ENCODE results near the gene NXT2. TPM values are rescaled to one million over a fixed set of nuclear protein-coding genes. Genes with fewer than 3 reads are reported as not detected.

Gene NXT2
- total and polyA plus RNA-seq, 8 donors = 1.8 to 15.1 (median 8.3) TPM; not detected in 1

DNA sequence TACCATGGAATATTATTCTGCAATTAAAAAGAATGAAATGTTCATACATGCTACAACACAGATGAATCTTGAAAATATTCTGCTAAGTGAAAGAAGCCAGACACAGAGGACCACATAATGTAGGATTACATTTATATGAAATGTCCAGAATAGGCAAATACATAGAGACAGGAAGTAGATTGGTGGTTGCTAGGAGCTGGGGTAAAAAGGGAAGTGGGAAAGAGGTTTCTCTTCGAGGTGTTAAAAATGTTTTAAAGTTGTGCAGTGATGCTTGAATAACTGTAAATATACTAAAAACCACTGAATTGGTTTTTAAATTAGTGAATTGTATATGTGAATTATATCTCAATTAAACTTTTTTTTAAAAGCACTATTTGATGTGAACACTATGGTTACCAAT lies 3.6 kb upstream of the NXT2 start:
- intact Hi-C loops (cut with DNase I; ENCODE audit: low total_unique reads) = no loop called here
- 45 to 83% (median 57%) methylated on average over 1 of the region's 1 CpG for WGBS, 5 donors
- Histone ChIP-seq H3K27ac (no peak overlapping the region), H3K36me3 (no peaks in the 10 kb centered on the region), H3K4me3 (no peak overlapping the region), H3K4me1 (peaks cover 0 to 4% (median 0%) of the 10 kb centered on the region in 4 donors), H3K27me3 (no peaks in the 10 kb centered on the region), H3K9me3 (peaks cover 0 to 9% (median 2%) of the 10 kb centered on the region in 4 donors)
- no peak for DNase-seq
- no peak for TF ChIP-seq POLR2AphosphoS5 (IDR thresholded peaks at IDR 0.05)
- no peak for TF ChIP-seq POLR2A (IDR thresholded peaks at IDR 0.05)
- no peak for TF ChIP-seq EP300 (IDR thresholded peaks at IDR 0.05)
- TF ChIP-seq, protein P1, sequence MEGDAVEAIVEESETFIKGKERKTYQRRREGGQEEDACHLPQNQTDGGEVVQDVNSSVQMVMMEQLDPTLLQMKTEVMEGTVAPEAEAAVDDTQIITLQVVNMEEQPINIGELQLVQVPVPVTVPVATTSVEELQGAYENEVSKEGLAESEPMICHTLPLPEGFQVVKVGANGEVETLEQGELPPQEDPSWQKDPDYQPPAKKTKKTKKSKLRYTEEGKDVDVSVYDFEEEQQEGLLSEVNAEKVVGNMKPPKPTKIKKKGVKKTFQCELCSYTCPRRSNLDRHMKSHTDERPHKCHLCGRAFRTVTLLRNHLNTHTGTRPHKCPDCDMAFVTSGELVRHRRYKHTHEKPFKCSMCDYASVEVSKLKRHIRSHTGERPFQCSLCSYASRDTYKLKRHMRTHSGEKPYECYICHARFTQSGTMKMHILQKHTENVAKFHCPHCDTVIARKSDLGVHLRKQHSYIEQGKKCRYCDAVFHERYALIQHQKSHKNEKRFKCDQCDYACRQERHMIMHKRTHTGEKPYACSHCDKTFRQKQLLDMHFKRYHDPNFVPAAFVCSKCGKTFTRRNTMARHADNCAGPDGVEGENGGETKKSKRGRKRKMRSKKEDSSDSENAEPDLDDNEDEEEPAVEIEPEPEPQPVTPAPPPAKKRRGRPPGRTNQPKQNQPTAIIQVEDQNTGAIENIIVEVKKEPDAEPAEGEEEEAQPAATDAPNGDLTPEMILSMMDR (IDR thresholded peaks at IDR 0.05) = no peak

DNA sequence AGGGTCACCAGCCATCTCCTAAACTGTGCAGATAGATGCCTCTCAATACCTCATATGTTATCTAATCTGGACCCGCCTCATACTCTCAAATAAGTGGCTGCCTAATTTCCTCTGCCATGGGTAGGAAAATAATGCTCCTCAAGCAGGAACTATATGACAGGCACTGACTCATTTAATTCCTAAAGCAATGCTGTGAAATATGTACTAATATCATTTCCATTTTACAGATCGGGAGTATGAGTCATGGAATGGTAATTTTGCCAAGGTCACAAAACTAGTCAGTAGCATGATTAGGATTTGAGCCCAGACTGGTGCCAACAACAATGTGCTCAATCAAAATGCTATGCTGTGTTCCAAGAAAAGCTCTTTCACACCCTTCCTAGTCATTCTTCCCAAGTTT lies 3.0 kb upstream of the NXT2 start:
- Histone ChIP-seq H3K4me1 (peaks cover 0 to 4% (median 0%) of the 10 kb centered on the region in 4 donors), H3K36me3 (no peaks in the 10 kb centered on the region), H3K4me3 (no peak overlapping the region), H3K27ac (no peak overlapping the region), H3K27me3 (no peaks in the 10 kb centered on the region), H3K9me3 (peaks cover 0 to 9% (median 2%) of the 10 kb centered on the region in 4 donors)
- 28 to 60% (median 36%) methylated on average over 2 of the region's 2 CpGs for WGBS, 5 donors
- no peak for TF ChIP-seq POLR2AphosphoS5 (IDR thresholded peaks at IDR 0.05)
- TF ChIP-seq, protein P1 (IDR thresholded peaks at IDR 0.05) = no peak
- no peak for TF ChIP-seq POLR2A (IDR thresholded peaks at IDR 0.05)
- no peak for TF ChIP-seq EP300 (IDR thresholded peaks at IDR 0.05)
- DNase-seq = no peak
- intact Hi-C loops (cut with DNase I; ENCODE audit: low total_unique reads) = no loop called here

DNA sequence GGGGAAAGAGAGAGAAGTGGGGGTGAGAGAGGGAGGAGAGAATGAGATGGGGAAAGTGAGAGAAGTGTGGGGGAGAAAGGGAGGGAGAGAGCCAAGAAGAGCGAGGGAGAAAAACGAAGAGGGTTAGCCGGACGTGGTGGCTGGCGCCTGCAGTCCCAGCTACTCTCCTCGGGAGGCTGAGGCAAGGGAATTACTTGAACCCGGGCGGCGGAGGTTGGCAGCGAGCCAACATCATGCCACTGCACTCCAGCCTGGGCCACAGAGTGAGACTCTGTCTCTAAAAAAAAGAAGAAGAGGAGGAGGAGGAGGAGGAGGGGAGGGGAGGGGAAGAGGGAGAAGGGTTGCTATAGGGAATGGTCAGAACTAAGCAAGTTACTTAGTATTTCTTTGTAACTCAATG lies 1.7 kb upstream of the NXT2 start:
- TF ChIP-seq, protein P1 (IDR thresholded peaks at IDR 0.05) = no peak
- TF ChIP-seq POLR2A (IDR thresholded peaks at IDR 0.05) = no peak
- TF ChIP-seq POLR2AphosphoS5 (IDR thresholded peaks at IDR 0.05) = no peak
- TF ChIP-seq EP300 (IDR thresholded peaks at IDR 0.05) = no peak
- peaks cover 0 to 4% (median 0%) of the 10 kb centered on the region in 4 donors for H3K4me1 ChIP-seq
- H3K9me3 ChIP-seq = no peaks in the 10 kb centered on the region
- no peak for DNase-seq
- H3K27ac ChIP-seq = no peak overlapping the region
- intact Hi-C loops (cut with DNase I; ENCODE audit: low total_unique reads) = no loop called here
- H3K27me3 ChIP-seq = no peaks in the 10 kb centered on the region
- H3K36me3 ChIP-seq = no peaks in the 10 kb centered on the region
- H3K4me3 ChIP-seq = no peak overlapping the region
- 81 to 95% (median 84%) methylated on average over 8 to 10 of the region's 10 CpGs for WGBS, 5 donors

DNA sequence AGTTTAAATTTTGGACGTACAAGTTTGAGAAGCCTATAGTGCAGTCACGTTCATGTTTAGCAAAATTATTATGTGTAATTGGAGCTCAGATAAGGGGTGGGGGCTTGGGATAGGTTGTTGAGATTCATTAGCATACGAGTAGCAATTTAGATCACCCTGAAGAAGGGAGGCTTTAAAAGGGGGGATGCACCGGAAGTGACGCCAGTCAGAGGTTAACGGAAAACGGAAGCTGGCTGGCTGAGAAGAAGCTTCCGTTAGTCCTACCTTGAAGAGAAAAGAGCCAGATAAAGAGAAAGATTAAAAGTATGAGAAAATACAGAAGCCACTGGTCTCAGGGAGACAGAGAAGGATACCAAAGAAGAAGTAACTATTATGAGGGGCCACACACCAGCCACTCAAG lies 1.1 kb upstream of the NXT2 start:
- TF ChIP-seq EP300 (IDR thresholded peaks at IDR 0.05) (no peak), POLR2A (IDR thresholded peaks at IDR 0.05) (no peak), POLR2AphosphoS5 (IDR thresholded peaks at IDR 0.05) (no peak)
- TF ChIP-seq, protein P1 (IDR thresholded peaks at IDR 0.05) = no peak
- DNase-seq = no peak
- intact Hi-C loops (cut with DNase I; ENCODE audit: low total_unique reads) = no loop called here
- no peaks in the 10 kb centered on the region for H3K36me3 ChIP-seq
- H3K27me3 ChIP-seq = no peaks in the 10 kb centered on the region
- 84 to 93% (median 91%) methylated on average over 8 of the region's 8 CpGs for WGBS, 5 donors
- H3K4me3 ChIP-seq = no peak overlapping the region
- H3K4me1 ChIP-seq = peaks cover 0 to 4% (median 0%) of the 10 kb centered on the region in 4 donors
- H3K9me3 ChIP-seq = no peaks in the 10 kb centered on the region
- H3K27ac ChIP-seq = no peak overlapping the region

All from stomach (tissue), 9 donors.